GM18519 (cell line): ENCODE measurements around the gene FCGBP.
"Not testable (repeated sequence)": the region's sequence is repeated elsewhere in the genome, so short reads cannot be mapped to it uniquely, and the experiment has no call there.

ENCODE experiments used
- ATAC-seq: cut with Tn5 transposase; IDR thresholded peaks from one replicate; pipeline ENCODE4 v1.9.1; 2021; ENCODE audit warnings: mild to moderate bottlenecking, moderate library complexity; ENCODE audit not compliant: unreplicated experiment, low FRiP score

The FCGBP gene

DNA sequence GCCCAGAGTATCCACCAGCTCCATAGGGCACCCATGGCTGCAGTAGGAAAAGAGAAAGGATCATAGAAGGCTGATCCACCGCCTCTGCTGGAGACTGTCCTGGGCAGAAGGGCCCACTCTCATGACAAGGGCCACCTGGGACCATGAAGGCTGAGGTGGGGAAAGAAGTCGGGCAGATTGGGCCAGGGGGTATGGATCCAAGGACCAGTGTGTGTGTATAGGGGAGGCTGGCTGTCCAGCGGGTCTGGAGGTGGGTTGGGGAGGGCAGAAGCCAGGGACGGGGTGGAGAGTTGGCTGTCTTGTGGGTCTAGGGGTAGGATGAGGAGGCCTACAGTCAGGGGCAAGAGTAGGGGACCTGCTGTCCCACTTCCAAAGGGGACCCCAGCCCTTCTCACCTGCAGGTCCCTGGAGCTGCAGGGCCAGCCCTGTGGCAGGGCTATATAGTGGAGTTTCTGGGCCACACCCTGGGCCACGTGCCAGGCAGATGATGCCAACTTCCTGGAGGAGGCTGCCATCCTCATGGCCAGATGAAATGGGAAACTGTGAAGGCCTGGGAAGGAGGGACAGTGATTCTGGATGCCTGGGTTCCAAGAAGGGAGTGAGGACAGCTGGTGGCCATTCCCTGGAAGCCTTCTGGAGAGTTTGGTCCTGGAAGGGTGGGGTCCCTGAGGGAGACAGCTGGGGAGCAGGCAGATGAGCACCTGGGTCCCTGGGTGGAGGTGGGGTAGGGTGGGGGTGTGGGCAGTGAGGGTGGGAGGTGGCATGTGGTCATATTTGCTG is at the start of gene FCGBP:
Gene FCGBP (minus strand): TSS at position 51 of the 780 bp plus-strand sequence.
- no peak for ATAC-seq

DNA sequence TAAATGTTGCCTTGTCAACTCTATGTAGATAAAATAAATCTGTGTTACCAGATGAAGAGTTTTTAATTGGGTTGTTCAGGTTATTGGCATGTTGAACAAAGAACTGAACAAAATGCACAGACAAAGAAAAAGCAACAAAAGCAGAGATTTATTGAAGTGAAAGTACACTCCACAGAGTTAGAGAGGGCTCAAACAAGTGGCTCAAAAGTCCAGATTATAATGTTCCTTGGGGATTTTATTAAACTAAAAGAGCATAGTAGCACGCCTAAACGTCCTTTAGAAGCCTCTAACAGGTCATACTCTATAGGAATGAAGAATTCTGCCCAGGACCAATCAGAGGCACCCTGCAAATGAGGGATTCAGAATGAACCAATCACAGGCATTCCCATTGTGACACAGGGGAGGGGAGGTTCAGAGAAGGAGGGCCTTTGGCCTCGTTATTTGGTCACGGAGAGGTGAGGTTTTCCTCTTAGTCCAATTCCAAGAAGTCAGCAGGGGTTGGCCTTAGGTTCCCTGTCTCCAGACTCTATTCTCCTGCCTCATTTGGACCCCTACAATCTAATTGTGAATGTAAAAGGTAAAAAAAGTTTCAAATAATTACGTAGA is 49.4 kb upstream of the FCGBP start:
- no peak for ATAC-seq

DNA sequence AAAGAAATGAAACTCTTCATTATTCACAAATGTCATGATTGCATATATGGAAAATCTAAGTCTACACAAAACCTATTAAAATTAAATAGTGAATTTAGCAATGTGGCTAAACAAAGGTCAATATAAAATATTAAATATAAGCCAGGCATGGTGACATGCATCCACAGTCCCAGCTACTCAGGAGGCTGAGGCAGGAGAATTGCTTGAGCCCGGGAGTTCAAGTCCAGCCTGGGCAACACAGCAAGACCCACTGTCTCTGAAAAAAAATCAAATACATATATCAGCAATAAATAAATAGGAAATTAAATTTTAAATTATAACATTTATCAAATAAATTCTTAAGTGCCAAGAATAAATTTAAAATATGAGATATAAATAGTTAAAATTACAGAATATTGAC is 48.4 kb upstream of the FCGBP start:
- ATAC-seq: no peak

DNA sequence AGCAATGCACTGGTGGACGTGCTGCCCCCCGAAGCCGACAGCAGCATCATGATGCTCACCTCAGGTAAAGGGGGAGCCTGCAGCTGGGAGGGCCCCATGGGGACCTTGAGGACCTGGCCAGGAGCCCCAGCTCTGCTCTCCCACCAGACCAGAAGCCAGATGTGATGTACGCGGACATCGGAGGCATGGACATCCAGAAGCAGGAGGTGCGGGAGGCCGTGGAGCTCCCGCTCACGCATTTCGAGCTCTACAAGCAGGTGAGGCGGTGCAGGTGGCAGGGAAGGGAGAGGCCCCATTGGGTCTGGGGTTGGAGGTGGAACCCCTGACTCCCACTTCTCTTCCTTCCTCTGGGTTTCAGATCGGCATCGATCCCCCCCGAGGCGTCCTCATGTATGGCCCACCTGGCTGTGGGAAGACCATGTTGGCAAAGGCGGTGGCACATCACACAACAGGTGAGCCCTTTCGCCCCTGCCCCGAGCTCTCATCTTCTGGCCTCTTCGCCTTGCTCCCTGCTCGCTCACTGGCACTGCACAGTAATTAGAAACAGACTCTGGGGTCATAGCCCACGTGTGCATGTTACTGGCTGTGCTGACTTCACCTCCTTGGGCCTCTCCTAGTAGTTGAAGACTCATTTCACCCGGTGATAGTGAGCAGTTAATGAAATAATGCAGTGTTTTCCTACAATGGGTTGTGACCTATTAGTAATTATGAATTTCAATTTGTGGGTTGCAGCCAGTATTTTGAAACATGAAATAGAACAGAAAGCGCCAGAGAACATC is 40.1 kb upstream of the FCGBP start:
- no peak for ATAC-seq

DNA sequence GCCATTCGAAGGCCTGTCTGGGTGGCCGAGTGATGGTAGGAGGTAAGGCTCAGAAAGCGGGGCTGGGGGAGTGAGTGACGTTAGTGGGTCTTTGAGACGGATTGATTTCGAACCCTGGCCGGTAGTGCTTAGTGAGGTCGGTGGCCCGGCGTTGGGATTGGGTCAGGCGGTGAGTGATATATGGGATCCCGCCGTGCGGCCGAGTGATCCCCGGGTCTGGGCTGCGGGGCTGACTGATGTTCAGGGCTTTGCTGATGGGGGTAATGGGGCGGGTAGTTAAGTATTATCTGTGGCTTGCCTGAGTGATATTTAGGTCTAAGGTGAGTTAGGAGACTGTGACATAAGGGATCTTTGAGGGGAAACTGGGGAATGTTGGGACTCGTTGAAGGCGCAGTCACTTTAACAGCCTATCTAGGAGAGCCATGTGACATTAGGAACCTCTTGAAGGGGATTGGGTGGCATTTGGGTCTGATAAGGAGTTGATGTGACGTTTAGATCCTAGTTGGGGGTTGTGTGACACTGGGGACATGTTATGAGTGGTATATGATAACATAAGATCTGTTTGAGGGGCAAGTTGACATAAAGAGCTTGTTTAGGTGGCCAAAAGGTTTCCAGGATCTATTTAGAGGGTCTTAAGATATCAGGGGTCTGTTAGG is 37.1 kb upstream of the FCGBP start:
- ATAC-seq: no peak

DNA sequence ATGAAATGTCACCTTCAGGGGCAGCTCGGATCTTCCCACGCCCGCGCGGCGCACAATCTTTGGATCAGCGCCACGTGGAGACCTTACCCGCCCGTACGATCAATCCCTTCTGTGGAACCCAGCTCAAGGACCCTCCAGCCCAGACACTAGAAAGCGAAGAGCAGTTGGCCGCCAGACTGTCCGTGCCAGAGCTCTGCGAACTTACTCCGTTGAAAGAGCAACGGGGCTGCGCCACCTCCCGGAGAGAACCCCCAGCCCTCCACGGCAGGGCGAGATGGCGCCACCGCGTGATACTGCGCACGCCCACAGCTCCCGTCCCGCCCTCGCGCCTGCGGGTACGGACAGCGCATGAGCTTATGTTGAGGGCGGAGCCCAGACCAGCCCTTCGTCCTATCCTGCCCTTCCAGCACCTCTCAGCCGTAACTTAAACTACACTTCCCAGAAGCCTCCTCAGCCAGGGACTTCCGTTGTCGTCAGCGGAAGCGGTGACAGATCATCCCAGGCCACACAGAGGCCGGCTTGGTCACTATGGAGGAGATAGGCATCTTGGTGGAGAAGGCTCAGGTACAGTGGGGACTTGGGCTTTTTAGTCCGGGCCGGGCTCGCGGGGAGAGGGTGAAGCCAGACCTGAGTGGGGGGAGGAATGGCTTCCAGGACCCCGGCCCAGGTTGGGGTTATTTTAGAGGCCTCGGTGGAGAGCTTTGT is 36.4 kb upstream of the FCGBP start, which contains the start of gene PSMC4:
Gene PSMC4 (plus strand): TSS at position 491 of the 705 bp plus-strand sequence. CDS start 38 bp downstream, at position 529.
- ATAC-seq: peak; percentile 82

DNA sequence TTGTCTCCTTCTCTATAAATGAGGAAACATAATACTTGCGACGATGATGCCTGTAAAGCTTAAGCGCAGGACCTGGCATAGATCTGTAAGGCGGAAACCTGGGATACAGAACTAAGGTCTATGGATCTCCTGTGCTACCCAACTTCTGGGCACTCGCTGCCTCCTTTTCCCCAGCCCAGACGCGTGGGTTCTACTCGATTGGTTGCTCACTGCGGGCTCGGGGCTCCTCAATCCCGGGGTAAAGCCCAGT is 35.9 kb upstream of the FCGBP start:
- ATAC-seq: peak; percentile 2

DNA sequence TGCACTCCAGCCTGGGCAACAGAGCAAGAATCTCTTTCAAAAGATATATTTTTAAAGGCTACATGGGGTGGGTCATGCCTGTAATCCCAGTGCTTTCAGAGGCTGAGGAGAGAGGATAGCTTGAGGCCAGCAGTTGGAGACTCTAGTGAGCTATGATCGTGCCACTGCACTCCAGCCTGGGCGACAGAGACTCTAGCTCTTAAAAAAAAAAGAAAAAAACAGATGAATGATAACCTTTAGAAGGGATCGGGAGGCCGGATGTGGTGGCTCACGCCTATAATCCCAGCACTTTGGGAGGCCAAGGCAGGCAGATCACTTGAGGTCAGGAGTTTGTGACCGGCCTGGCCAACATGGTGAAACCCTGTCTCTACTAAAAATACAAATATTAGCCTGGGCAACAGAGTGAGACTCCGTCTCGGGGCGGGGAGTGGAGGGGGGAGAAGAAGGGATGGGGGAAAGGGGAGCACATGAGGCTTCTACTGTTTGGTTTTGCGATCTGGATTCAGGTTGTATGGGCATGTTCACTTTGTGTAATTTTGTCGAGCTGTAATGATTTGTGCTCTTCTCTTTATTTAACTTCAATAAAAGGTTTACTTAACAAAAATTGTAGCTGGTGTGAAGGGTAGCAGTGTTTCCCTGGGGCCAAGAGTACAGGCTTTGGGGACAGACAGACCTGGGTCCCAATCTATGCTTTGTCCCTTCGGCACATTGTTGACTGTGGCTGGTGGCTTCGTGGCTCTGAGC is 35.4 kb upstream of the FCGBP start:
- no peak for ATAC-seq

DNA sequence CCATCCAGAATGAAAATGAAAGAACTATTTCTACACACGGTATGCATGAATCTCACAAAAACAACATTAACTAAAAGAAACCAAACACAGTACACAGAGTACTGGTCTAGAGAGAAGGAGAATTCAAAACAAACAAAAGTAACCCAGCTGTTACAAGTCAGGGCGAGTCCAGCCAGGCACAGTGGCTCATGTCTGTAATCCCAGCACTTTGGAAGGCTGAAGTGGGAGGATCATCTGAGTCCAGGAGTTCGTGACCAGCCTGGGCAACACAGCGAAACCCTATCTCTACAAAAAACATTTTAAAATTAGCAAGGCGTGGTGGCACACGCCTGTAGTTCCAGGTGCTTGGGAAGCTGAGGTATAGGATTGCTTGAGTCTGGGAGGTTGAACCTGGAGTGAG is 34.8 kb upstream of the FCGBP start:
- no peak for ATAC-seq

DNA sequence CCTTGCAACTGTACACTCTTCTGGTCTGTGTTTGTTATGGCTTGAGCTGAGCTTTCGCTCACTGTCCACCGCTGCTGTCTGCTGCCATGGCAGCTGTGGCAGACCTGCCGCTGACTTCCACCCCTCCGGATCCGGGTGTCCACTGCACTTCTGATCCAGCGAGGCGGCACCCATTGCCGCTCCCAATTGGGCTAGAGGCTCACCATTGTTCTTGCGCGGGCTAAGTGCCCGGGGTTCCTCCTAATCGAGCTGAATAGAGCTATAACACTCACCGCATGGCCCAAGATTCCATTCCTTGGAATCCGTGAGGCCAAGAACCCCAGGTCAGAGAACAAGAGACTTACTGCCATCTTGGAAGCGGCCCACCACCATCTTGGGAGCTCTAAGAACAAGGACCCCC is 34.4 kb upstream of the FCGBP start:
- ATAC-seq: no peak

DNA sequence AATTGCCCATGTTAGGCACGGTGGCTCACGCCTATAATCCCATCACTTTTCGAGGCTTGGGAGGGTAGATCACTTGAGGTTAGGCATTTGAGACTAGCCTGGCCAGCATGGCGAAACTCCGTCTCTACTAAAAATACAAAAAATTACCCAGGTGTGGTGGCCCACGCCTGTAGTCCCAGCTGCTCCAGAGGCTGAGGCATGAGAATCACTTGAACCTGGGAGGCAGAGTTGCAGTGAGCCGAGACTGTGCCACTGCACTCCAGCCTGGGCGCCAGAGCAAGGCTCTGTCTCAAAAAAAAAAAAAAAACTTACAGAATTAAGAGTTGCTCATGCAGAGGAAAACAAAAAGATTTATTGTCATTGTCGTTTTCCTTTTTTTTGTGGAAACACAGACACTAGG is 33.1 kb upstream of the FCGBP start:
- no peak for ATAC-seq

DNA sequence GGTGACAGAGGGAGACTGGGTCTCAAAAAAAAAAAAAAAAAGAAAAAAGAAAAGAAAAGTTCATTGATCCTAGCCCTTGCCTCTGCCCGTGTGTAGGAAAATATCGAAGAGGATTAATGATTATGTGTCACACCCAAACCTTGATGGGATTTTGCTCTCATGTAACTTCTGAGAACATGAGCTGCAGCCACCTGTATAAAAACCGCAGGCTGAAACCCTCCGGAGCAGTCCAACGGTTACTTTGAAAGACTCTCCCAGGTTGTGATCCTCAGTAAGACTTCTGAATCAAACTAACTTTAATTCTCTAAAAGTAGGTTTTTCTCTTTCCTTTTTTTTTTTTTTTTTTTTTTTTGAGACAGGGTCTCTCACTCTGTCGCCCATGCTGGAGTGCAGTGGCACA is 32.2 kb upstream of the FCGBP start:
- no peak for ATAC-seq

DNA sequence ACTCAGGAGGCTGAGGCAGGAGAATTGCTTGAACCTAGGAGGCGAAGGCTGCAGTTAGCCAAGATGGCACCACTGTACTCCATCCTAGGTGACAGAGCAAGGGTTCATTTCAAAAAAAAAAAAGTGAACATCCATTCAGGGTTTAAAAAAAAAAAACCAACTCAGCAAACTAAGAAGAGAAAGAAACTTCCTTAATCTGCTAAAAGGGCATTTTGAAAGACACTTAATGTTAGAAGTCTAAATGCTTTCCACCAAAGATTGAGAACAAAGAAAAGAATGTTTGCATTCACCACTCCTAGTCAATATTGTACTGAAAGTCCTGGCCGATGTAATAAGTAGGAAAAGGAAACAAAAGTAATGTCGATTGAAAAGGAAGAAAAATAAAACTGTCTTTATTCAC is 29.5 kb upstream of the FCGBP start:
- ATAC-seq: no peak

DNA sequence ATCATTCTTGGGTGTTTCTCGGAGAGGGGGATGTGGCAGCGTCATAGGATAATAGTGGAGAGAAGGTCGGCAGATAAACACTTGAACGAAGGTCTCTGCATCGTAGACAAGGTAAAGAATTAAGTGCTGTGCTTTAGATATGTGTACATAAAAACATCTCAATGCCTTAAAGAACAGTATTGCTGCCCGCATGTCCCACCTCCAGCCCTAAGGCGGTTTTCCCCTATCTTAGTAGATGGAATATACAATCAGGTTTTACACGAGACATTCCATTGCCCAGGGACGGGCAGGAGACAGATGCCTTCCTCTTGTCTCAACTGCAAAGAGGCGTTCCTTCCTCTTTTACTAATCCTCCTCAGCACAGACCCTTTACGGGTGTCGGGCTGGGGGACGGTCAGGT is 25.0 kb upstream of the FCGBP start:
- ATAC-seq: not testable (repeated sequence)

DNA sequence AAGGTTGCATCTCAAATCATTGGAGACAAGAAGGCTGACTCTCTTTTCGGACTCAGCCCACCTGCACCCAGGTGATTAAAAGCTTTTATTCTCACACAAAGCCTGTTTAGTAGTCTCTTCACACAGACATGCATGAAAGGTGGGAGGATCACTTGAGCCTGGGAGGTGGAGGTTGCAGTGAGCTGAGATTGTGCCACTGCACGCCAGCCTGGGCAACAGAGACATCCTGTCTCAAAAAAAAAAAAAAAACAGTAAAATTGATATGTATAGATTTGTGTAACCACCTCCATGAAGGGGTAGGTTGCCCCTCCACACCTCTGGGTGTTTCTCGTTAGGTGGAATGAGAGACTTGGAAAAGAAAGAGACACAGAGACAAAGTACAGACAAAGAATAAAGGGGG is 24.5 kb upstream of the FCGBP start:
- not testable (repeated sequence) for ATAC-seq

DNA sequence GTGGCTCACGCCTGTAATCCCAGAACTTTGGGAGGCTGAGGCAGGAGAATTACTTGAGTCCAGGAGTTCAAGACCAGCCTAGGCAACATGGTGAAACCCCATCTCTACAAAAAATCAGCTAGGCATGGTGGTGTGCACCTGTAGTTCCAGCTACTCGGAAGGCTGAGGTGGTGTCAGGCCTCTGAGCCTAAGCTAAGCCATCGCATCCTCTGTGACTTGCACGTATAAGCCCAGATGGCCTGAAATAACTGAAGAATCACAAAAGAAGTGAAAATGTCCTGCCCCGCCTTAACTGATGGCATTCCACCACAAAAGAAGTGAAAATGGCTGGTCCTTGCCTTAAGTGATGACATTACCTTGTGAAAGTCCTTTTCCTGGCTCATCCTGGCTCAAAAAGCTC is 23.5 kb upstream of the FCGBP start:
- not testable (repeated sequence) for ATAC-seq

DNA sequence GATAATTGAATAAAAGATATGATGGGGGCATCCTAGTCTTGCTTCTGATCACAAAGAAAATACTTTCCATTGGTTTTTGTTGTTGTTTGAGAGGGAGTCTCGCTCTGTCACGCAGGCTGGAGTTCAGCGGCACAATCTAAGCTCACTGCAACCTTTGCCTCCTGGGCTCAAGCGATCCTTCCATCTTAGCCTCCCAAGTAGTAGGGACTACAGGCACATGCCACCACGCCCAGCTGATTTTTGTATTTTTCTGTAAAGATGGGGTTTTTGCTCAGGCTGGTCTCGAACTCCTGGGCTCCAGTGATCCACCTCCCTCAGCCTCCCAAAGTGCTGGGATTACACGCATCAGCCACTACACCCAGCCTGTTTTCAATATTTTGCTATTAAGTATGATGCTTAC is 19.5 kb upstream of the FCGBP start:
- ATAC-seq: no peak

DNA sequence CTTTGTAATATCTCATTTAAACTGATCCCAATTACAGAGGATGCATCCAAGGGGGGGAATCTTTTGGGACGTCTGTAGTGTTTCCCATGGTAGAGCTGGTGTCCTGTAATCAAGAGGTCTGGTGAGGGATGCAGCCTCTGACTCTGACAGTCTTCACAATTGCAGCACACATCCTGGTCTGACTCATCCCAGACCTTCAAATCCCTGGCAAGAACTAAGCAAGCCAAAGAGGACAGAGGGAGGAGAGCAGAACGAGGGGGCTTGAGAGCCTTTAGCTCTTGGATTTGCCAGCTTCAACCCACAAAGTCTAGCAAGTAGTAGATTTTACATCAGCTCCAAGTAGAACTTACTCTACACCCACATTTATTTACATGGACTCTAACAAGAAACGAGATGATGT is 17.3 kb upstream of the FCGBP start:
- ATAC-seq: no peak

DNA sequence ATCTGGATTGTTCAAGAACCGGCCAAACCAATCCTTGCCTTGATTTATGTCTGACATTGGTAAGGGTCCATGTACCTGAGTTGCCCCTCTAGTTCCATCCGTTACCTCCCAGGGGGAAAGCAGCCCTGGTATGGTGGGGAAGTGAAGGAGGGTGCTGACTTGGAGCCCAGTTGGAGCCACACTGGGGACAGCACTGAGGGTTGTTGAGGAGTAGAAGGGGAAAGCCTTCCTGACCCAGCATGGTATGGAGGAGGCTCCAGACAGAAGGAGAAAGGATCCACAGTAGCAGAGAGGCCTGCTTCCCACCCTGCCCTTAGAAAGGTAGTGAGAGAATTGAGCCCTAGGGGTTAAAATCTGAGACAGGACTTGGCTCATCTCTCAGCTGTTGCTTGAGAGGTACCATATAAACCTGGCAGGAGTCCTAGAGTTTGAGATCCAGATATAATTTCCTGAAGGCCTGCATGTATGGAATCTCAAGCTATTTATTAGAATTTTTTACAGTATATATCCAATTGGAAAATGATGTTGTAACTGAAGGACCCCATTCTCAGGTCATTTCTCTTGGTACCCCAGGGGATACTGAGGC is 16.7 kb upstream of the FCGBP start:
- no peak for ATAC-seq
